Stimulated activated effector memory CD8-positive, alpha-beta T cell treated with anti-CD3 and anti-CD28 coated beads, Interleukin-12 subunit alpha, Interleukin-12 subunit beta, amount 100 ng/mL, for 72 hours (primary cell): ENCODE measurements around the gene DNAH8.
"Not testable (repeated sequence)": the region's sequence is repeated elsewhere in the genome, so short reads cannot be mapped to it uniquely, and the experiment has no call there.

Experiments
- ATAC-seq: fragments of 150-1000 bp; cut with Tn5 transposase; 2 replicates; pipeline ENCODE4 v1.10.0; 2021
- DNase-seq, 2 donors: peaks; one replicate each; pipeline ENCODE4 v3.0.0; 2021 to 2022; ENCODE audit warnings: low spot score in 2 of 2
- H3K27ac Mint-ChIP-seq: one replicate; pipeline ENCODE4 v1.8.0; 2022; ENCODE audit warnings: mild to moderate bottlenecking, mixed read lengths
- H3K36me3 Mint-ChIP-seq: one replicate; pipeline ENCODE4 v1.8.0; 2022; ENCODE audit warnings: mild to moderate bottlenecking, mixed read lengths
- H3K4me1 Mint-ChIP-seq: one replicate; pipeline ENCODE4 v1.8.0; 2022; ENCODE audit warnings: mixed read lengths
- H3K4me3 Mint-ChIP-seq: one replicate; pipeline ENCODE4 v1.8.0; 2022; ENCODE audit warnings: mild to moderate bottlenecking, mixed read lengths
- H3K9me3 Mint-ChIP-seq: one replicate; pipeline ENCODE4 v1.8.0; 2022; ENCODE audit warnings: mixed read lengths

Gene DNAH8

DNA sequence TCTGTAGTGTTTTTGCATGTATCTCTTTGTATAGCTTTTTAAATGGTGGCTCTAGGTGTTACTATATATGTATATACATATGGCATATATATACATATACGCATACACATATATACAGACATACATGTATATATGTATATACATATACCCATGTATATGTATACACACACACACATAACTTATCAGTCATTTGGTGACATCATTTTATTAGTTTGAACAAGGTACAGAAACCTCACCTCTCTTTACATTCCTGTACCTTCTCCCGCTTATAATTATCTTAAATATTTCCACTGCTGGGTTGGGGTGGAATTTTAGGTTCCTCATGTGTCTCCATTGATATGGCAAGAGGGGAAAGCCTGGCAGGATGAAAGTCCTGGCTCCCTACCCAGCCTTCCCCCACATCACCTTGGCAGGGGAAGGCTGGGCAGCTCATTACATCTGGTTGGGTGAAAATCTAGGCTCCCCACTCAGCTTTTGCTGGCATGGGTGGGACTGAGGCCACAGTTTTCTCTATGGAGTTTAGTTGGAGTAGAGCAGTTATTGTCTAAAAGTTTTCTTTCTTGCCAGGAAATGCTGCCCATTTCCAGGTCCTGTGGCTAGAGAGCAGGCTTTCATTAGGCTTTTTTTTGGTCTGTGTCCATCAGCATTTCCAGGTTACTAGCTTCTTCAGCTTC, 19.7 kb upstream of the DNAH8 start:
- ATAC-seq (no peak), DNase-seq (no peak)
- peaks cover 48% of the 10 kb centered on the region for H3K4me1 Mint-ChIP-seq
- H3K27ac Mint-ChIP-seq = peak overlapping the region; percentile 2
- peaks cover 7% of the 10 kb centered on the region for H3K9me3 Mint-ChIP-seq
- peaks cover 10% of the 10 kb centered on the region for H3K36me3 Mint-ChIP-seq
- H3K4me3 Mint-ChIP-seq = no peak overlapping the region

DNA sequence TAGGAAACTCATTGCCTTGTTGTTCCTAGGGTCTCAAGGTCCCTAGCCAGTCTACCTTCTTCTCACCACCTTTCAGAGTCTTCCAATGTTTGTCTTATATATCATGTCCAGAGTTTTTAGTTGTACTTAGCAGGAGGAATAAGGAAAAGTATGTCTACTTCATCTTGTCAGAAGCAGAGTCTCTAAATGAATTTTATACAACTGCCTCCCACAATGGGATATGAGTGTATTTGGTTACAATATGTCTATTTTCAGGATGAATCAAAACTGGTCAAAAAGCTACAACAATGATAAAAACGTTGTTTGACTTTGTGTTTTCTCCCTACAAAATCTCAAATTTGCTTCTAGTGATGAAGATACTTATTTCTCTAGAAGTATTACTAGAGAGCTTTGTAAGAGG, 19.2 kb upstream of the DNAH8 start:
- Mint-ChIP-seq H3K27ac (peak overlapping the region; percentile 2), H3K4me3 (no peak overlapping the region), H3K9me3 (peaks cover 8% of the 10 kb centered on the region), H3K36me3 (peaks cover 11% of the 10 kb centered on the region), H3K4me1 (peaks cover 51% of the 10 kb centered on the region)
- peak; percentile 75 for ATAC-seq
- DNase-seq = no peak

DNA sequence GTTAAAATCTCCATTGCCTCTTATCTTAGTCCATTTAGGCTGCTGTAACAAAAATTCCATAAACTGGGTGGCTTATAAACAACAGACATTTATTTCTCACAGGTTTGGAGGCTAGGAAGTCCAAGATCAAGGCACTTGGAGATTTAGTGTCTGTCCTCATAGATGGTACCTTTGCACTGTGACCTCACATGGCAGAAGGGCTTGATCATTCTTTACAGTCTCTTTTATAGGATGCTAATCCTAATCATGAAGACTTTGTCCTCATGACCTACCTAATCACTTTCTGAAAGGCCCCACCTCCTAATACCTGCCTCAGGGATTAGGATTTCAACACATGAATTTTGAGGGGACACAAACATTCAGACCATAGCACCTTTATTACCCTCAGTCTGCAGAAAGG, 18.8 kb upstream of the DNAH8 start:
- Mint-ChIP-seq H3K4me3 (no peak overlapping the region), H3K9me3 (peaks cover 8% of the 10 kb centered on the region), H3K36me3 (peaks cover 15% of the 10 kb centered on the region), H3K27ac (peak overlapping the region; percentile 2), H3K4me1 (peaks cover 51% of the 10 kb centered on the region)
- ATAC-seq (no peak), DNase-seq (no peak)

DNA sequence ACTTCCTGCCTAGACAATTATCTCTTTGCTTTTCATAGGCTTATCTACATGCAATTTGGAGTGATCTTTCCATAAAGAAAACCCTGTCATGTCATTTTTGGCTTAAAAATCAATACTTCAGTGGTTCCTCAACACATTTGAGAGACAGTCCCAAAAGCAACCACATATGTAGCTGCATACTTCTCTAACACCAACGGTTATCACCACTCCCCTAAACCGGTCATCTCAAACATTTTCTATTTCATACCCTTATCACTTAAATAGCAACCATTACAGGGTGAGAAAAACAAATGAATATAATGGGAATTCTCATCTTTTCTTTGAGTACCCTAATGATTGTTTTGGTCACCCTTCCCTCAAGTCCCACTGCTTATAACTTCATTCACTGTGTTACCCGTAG, 17.3 kb upstream of the DNAH8 start:
- Mint-ChIP-seq H3K27ac (no peak overlapping the region), H3K4me3 (no peak overlapping the region), H3K36me3 (peaks cover 30% of the 10 kb centered on the region), H3K9me3 (peaks cover 8% of the 10 kb centered on the region), H3K4me1 (peaks cover 62% of the 10 kb centered on the region)
- DNase-seq (no peak), ATAC-seq (peak; percentile 57)

DNA sequence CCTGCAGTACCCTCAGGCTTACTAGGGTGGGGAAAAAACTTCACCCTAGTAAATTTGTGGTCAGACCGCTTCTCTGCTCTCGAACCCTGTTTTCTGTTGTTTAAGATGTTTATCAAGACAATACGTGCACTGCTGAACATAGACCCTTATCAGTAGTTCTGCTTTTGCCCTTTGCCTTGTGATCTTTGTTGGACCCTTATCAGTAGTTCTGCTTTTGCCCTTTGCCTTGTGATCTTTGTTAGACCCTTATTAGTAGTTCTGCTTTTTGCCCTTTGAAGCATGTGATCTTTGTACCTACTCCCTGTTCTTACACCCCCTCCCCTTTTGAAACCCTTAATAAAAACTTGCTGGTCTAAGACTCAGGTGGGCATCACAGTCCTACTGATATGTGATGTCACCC, 15.4 kb upstream of the DNAH8 start:
- H3K27ac Mint-ChIP-seq, ATAC-seq, H3K9me3 Mint-ChIP-seq, DNase-seq, H3K4me3 Mint-ChIP-seq: not testable (repeated sequence)
- peaks cover 35% of the 10 kb centered on the region for H3K36me3 Mint-ChIP-seq
- peaks cover 61% of the 10 kb centered on the region for H3K4me1 Mint-ChIP-seq

DNA sequence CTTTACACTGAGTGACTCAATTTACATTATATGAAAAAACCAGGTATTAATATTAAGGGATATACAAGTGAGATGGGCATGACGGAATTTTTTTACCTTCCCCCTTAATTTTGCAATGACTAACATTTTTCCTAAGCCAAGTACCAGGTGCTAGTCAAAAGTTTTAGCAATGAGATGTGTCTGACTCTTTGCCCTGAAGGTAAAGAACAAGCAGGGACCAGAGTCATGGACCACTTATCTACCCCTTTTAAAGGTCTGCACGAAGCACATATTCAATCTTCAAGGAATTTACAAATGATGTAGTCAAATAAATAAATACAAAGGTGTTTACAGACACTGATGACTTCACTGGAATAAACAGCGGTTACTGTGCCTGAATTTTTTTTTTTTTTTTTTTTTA, 13.6 kb upstream of the DNAH8 start:
- peaks cover 8% of the 10 kb centered on the region for H3K9me3 Mint-ChIP-seq
- H3K36me3 Mint-ChIP-seq = peaks cover 25% of the 10 kb centered on the region
- H3K4me1 Mint-ChIP-seq = peaks cover 48% of the 10 kb centered on the region
- H3K4me3 Mint-ChIP-seq = peak overlapping the region; percentile 80
- ATAC-seq = no peak
- no peak for DNase-seq
- peak overlapping the region; percentile 91 for H3K27ac Mint-ChIP-seq

DNA sequence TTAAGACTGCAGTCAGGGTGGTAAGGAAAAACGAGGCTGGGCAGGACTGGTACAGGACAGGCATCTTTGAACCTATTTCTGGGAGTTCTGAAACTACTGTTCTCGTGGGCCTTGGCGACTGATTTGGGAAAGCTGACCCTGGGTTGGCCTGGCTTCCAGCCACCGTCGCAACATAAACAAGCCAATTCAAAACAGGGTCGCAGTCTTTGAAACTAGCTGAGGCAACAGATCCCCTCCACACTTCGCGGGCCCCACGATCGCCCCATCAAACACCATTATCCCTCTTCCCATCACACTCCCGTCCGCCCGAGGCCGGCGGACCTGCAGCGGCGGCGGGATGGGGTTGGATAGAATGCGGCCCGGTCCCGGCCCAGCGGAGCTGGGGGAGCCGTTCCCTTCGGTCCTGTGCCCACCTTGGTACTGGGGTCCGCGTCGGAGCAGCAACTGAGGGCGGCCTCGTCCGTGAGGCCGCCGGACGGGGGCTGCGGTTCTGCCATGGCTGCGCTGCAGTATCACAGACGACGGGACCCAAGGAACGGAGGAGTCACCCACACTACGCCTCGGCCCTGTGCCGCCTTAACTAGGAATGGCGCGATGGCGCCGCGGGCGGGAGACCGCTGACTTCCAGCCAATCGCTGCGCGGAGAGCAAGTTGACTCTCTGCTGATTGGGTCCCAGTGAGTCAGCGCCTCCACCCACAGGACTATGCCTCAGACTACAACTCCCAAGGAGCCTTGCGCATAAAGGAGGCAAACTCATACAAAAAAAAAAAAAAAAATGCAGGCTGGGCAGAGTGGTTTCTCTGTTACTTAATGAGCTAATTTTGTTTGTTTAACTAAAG, 12.3 kb upstream of the DNAH8 start, which contains the start of gene GLO1:
Gene GLO1, minus strand, starts transcription at position 588 of the 840 bp plus-strand sequence. Its CDS starts 91 bp downstream, at position 497.
- peaks cover 44% of the 10 kb centered on the region for H3K4me1 Mint-ChIP-seq
- H3K4me3 Mint-ChIP-seq = peak within 1 kb of the TSS; percentile 80
- peaks cover 25% of the 10 kb centered on the region for H3K36me3 Mint-ChIP-seq
- ATAC-seq (peak; percentile 99), DNase-seq (peak; percentile 86 to 97)
- H3K27ac Mint-ChIP-seq = peak within 1 kb of the TSS; percentile 91
- peaks cover 8% of the 10 kb centered on the region for H3K9me3 Mint-ChIP-seq

DNA sequence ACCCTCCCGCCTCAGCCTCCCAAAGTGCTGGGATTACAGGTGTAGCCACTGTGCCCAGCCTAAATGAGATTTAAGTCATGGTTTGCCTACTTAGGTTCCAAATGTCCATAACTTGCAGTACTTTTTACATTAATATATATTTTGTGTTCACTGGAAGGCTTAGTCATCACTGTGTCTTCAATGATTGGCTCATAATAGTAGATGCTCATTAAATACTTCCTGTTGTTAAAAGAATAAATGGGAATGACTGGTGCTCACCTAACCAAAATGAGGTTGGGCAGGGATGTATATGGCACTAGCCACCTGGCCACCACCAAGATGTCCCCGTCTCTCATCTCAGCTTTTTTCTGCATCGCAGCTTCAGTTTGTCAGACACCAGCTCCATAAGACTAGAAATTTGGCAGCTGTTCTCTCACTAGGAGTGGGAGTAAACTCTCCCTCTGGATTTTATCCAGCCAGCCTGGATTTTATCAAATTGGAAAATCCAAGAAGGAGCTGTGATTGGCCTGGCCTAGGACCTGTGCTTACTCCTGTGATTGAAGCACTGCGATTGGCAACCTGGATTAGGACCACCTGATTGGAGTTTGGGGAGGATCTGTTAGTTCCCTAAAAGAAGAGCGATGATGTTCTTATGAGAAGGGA, 11.0 kb upstream of the DNAH8 start:
- no peak overlapping the region for H3K4me3 Mint-ChIP-seq
- no peak for ATAC-seq
- no peak overlapping the region for H3K27ac Mint-ChIP-seq
- H3K4me1 Mint-ChIP-seq = peaks cover 32% of the 10 kb centered on the region
- H3K9me3 Mint-ChIP-seq = peaks cover 8% of the 10 kb centered on the region
- peaks cover 25% of the 10 kb centered on the region for H3K36me3 Mint-ChIP-seq
- no peak for DNase-seq

DNA sequence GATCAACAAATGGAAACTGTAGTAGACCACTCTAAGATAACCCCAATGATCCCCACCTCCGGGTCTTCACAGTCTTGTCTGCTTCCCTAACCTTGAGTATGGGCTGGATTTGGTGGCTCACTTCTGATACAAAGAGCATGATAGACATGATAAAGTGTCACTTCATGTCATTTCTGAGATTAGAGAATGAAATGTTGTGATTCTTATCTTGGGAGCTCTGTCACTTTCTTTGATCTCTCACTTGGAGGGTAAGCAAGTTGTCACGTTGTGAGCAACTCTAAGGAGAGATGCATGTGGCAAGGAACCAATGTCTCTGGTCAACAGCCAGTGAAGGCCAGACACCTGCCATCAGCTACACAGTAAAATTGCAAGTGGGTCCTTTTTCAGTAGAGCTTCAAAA, 9.2 kb upstream of the DNAH8 start:
- no peaks in the 10 kb centered on the region for H3K9me3 Mint-ChIP-seq
- H3K36me3 Mint-ChIP-seq = peaks cover 24% of the 10 kb centered on the region
- DNase-seq (no peak), ATAC-seq (no peak)
- peaks cover 17% of the 10 kb centered on the region for H3K4me1 Mint-ChIP-seq
- H3K27ac Mint-ChIP-seq = no peak overlapping the region
- H3K4me3 Mint-ChIP-seq = no peak overlapping the region

DNA sequence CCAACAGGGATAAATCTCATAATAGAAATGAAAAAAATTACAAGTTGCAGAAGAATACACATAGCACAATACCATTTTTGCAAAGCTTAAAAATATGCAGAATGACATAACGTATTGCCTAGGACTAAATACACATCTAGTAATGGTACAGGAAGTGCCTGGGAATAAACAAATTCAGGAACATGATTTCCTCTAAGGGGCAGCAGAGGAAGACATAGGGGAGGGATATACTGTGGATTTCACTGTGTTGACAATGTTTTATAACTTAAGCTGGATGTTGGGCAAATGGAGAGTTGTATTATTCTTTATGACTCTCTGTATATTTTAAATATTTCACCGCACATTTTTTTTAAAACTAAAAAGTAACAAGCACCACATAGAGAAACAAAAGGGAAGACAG, 6.6 kb upstream of the DNAH8 start:
- H3K36me3 Mint-ChIP-seq = no peaks in the 10 kb centered on the region
- peaks cover 4% of the 10 kb centered on the region for H3K4me1 Mint-ChIP-seq
- DNase-seq (no peak), ATAC-seq (no peak)
- no peak overlapping the region for H3K4me3 Mint-ChIP-seq
- no peaks in the 10 kb centered on the region for H3K9me3 Mint-ChIP-seq
- no peak overlapping the region for H3K27ac Mint-ChIP-seq

DNA sequence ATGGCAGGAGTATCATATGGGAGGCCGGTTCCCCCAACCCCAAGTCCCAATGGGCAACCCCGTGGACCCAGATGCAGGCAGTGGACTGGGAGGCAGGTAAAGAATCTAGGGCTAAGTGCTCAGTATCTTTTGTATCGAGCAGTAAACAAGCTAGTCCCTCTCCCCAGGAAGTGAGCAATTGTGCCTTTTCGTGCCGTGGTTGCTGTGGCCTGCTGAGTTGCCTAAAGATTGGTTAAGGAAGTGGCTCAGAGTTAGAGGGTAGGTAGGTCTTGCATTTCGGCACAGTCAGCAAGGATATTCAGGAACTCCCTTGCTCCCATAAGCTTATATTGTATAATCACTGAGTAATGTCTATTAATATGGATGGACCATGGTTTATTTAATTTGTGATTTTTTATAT, 1.3 kb upstream of the DNAH8 start:
- ATAC-seq (peak; percentile 94), DNase-seq (peak; percentile 38 to 83)
- Mint-ChIP-seq H3K9me3 (no peaks in the 10 kb centered on the region), H3K4me3 (peak overlapping the region; percentile 56), H3K27ac (peak overlapping the region; percentile 92), H3K4me1 (peaks cover 23% of the 10 kb centered on the region), H3K36me3 (no peaks in the 10 kb centered on the region)

DNA sequence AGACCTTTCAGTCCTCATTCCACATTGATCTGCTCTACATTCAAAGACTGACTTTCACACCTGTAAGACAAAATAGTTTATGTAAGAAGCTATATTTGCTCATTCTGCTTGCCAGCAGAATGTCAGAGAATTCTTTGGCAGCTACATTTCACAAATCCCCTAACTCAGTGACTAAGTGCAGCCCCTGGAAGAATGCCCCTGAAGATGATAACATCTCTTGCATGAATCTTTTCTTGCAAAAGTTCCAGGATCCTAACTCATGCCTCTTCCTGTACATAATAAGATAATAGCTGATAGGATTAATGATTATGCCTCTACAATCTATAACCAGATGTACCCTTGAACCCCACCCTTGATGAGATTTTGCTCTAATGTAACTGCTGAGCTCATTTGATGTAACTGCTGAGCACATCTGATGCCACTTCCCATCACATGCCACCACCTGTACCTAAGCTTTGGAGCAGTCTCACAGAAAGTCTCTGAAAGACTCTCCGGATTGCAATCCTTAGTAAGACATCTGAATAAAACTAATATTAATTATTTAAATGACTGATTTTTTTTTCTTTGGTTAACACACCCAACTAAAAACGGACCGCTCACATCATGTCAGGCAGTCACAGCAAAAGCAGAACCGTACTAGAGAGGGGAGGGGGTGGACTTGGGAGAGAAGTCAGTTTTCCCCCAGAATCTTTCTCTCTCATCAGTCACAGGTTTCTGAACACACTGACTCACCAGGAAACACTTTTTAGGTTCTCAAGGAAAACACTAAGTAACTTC, 684 bp upstream of the DNAH8 start:
- no peak for DNase-seq
- peak; percentile 47 for ATAC-seq
- H3K36me3 Mint-ChIP-seq = no peaks in the 10 kb centered on the region
- H3K27ac Mint-ChIP-seq = peak overlapping the region; percentile 92
- H3K9me3 Mint-ChIP-seq = no peaks in the 10 kb centered on the region
- peak overlapping the region; percentile 56 for H3K4me3 Mint-ChIP-seq
- peaks cover 23% of the 10 kb centered on the region for H3K4me1 Mint-ChIP-seq

DNA sequence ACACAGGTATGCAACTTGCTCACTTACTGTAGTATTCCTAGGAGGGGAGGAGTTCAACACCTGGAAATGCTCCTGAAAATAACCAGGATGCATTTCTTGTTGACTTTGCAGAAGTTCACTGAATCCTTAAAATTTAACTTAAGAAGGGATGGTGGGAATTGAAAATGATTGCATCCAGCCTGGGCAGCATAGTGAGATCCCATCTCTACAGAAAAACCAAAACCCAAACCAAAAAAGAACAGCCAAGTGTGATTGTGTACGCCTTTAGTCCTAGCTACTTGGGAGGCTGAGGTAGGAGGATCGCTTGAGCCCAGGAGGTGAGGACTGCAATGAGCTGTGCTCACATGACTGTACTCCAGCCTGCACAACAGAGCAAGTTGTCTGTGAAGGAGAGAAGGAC, 1.7 kb downstream of the DNAH8 start:
- H3K4me3 Mint-ChIP-seq = peak overlapping the region; percentile 1

DNA sequence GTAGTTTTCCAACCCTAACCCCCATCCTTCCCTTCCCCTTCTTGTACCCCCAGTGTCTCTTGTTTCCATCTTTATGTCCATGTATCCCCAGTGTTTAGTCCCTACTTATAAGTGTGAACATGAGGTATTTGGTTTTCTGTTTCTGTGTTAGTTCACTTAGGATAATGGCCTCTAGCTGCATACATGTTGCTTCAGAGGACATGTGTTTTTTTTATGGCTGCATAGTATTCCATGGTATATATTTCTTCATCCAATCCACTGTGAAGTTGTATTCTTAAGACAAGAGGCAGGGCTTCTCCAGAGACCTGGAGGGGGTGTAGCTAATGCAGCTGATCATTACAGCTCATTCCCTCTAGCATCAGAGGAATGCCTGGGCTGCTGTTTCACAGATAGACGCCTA, 4.2 kb downstream of the DNAH8 start:
- Mint-ChIP-seq H3K4me1 (peaks cover 11% of the 10 kb centered on the region), H3K36me3 (no peaks in the 10 kb centered on the region), H3K4me3 (no peak overlapping the region), H3K9me3 (peaks cover 3% of the 10 kb centered on the region), H3K27ac (no peak overlapping the region)
- DNase-seq (no peak), ATAC-seq (no peak)

More for the DNA sequence above, 1.7 kb downstream of the DNAH8 start:
- Mint-ChIP-seq H3K9me3 (peaks cover 3% of the 10 kb centered on the region), H3K27ac (no peak overlapping the region), H3K4me1 (peaks cover 23% of the 10 kb centered on the region), H3K36me3 (no peaks in the 10 kb centered on the region)
- DNase-seq = no peak
- ATAC-seq = no peak

DNA sequence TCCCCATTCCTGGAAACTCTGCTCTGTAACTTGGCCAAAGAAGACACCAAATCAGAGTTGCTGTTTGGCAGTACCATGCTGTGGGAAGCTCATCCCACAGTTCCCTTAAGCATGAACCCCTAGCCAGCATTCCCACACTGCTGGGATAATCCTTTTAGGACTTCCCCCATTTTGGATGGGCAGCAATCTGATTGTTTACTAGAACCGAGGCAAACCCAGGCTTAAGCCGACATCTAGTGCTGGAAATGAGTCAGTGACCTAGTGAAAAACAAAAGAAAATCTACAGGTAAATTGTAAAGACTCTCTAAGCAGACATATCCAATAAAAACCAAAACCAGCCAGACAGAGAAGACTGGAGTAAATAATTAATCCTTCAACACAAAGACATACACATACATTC, 5.2 kb downstream of the DNAH8 start:
- Mint-ChIP-seq H3K9me3 (peaks cover 3% of the 10 kb centered on the region), H3K27ac (no peak overlapping the region), H3K4me3 (no peak overlapping the region), H3K36me3 (no peaks in the 10 kb centered on the region), H3K4me1 (peaks cover 9% of the 10 kb centered on the region)
- no peak for DNase-seq
- no peak for ATAC-seq
